ENCODE results near the gene CFHR4. TPM values are rescaled to one million over a fixed set of nuclear protein-coding genes. Genes with fewer than 3 reads are reported as not detected.

The CFHR4 gene
- total RNA-seq, 4 donors from 2014 or later, result 1.8 TPM; not detected in 3

DNA sequence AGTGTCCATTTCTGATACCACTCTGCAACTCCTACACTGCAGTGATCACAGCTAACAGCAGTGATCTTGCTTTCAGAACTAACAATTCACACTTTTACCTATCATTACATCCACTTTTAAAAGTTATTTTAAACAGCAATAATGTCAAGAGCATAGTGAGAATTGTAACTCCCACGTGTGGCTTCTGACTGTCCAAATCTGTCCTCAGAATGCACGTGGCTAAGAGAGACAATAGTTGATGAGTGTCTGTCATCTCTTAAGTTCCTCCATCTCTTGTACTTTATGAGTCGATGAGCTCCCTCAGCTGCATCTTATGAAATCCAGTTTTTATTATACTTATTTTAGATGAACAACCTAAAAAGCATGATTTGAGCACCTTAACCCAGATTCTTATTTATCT, 73.0 kb downstream of the CFHR4 start:
- WGBS, 2 donors, result 58 to 73% methylated on average over 3 of the region's 3 CpGs
- Histone ChIP-seq H3K4me3 (no peak overlapping the region), H3K27me3 (no peaks in the 10 kb centered on the region), H3K36me3 (no peaks in the 10 kb centered on the region), H3K27ac (no peak overlapping the region), H3K4me1 (no peaks in the 10 kb centered on the region), H3K9me3 (no peaks in the 10 kb centered on the region)
- TF ChIP-seq POLR2A (IDR thresholded peaks at IDR 0.05), result no peak
- no peak for TF ChIP-seq EP300 (IDR thresholded peaks at IDR 0.05)
- no peak for TF ChIP-seq CTCF (IDR thresholded peaks at IDR 0.05)
- no peak for DNase-seq (ENCODE audit: low spot score in 2 of 2)

Other genes with a start within 250 kb of the CFHR4 start
- 100 to 1,000 TPM; 164 to 268 (median 248) TPM for gene CFH, start 236.0 kb upstream of the CFHR4 start, total RNA-seq
- 1 to 10 TPM in 1 of 4 donors, under 1 TPM in 3; 0.21 to 3.0 (median 0.62) TPM for gene CFHR3, start 113.2 kb upstream of the CFHR4 start, total RNA-seq
- gene CFHR1, start 68.3 kb upstream of the CFHR4 start, total RNA-seq, result 1 to 10 TPM in 1 of 4 donors, not detected in 3; 5.7 TPM
- not detected for gene CFHR2, start 55.7 kb downstream of the CFHR4 start, total RNA-seq
- not detected for gene CFHR5, start 89.5 kb downstream of the CFHR4 start, total RNA-seq
- not detected for gene F13B, start 179.2 kb downstream of the CFHR4 start, total RNA-seq